Regular cardiac myocyte (primary cell): ENCODE measurements around the gene DNAJA3. TPM values are rescaled to one million over a fixed set of nuclear protein-coding genes. Genes with fewer than 3 reads are reported as not detected.

ENCODE experiments used
- total RNA-seq: library from RNA; depleted of rRNA; stranded (reverse); fragments of >200 nt; gene quantifications from 2 replicates; pipeline ENCODE4 v1.2.3, GENCODE V29; 2014

The DNAJA3 gene
- 43.4 and 78.6 TPM in 2 replicates for total RNA-seq

DNA sequence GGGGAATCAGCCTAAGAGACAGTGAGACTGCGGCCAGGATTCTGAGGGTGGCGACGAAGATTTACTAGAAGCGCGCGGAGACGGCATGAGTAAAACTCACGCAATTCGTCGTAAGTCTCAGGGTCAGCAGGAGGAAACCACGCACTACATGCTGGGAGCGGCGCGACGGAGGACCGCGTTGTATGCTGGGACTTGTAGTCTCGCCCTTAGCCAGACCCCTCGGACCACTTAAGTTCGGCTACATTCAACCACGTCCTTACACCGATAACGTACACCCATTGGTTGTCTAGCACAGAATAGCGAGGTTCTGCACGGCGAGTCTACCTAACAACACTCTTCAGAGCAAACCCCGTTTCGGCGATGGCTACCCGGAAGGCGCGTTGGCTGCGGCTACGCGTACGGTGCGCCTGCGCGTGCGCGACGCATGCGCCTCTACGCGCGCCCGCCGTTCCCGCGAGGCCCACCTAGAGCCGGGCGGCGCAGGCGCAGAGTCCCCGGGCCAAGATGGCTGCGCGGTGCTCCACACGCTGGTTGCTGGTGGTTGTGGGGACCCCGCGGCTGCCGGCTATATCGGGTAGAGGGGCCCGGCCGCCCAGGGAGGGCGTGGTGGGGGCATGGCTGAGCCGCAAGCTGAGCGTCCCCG lies at the start of gene DNAJA3:
TSS of gene DNAJA3 (plus strand) at position 491 of the 643 bp plus-strand sequence. CDS start at position 505, 14 bp downstream.

GRCh38 chr16:4416200-4417032 lies 9.3 kb upstream of the DNAJA3 start, which contains the start of gene CORO7:
CORO7 (minus strand) TSS chr16:4416596; CDS start chr16:4416518, 78 bp downstream.

DNA sequence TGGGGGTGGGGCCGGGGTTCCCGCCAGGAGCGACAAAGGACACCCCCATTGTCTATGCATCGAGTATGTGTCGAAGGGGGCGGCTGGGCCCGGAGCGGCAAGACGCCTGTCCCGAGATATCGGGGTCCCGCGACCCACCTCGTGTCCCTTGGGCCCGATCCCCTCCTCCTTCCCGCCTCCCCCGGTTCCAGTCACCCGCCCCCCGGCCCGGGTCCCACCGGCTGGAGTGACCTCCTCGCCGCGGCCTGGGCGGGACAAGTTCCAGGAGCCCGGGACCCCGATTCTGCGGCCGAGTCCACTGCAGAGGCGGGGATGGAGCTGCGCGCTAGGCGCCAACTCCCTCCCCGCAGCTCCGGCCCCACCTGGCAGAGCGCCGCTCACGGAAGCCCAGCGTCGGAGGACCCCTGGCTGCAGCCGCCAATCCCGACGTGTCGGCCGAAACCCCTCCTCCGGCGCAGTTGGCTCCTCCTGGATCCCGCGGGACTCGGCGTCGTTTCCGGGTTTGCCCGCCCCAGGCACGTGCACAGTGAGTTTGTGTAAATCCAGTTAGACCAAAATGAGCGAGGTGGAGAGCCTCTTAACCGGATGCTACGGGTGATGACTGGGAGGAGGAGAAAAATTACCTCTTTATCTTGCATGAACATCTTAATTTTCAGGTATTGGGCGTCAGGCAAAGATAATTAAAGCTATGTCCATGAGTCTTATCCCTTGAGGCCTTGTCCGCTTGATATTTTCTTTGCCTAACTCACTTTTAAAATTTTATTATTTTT lies 48.7 kb downstream of the DNAJA3 start, which contains the start of gene NMRAL1:
TSS of gene NMRAL1 (minus strand) at position 434 of the 770 bp plus-strand sequence. CDS start 493 bp downstream, outside the sequence.

GRCh38 chr16:4475880-4476788 lies 50.5 kb downstream of the DNAJA3 start, which contains the start of gene HMOX2:
HMOX2 (plus strand) TSS chr16:4476398; CDS start chr16:4505525, 29,127 bp downstream.

Other genes starting within 250 kb of the DNAJA3 start
- 0.38 and 0.56 TPM in 2 replicates for gene SRL, start 183.8 kb upstream of the DNAJA3 start, total RNA-seq
- gene TFAP4, start 152.8 kb upstream of the DNAJA3 start, total RNA-seq: 3.7 and 8.6 TPM in 2 replicates
- 1.7 and 3.9 TPM in 2 replicates for gene GLIS2, start 109.8 kb upstream of the DNAJA3 start, total RNA-seq
- gene PAM16, start 74.5 kb upstream of the DNAJA3 start, total RNA-seq: 24.0 and 36.4 TPM in 2 replicates
- gene VASN, start 54.0 kb upstream of the DNAJA3 start, total RNA-seq: 74.2 and 77.5 TPM in 2 replicates
- gene CORO7, start 9.3 kb upstream of the DNAJA3 start, total RNA-seq: 7.9 and 12.7 TPM in 2 replicates
- 74.1 and 76.7 TPM in 2 replicates for gene NMRAL1, start 48.8 kb downstream of the DNAJA3 start, total RNA-seq
- 37.8 and 87.6 TPM in 2 replicates for gene HMOX2, start 50.5 kb downstream of the DNAJA3 start, total RNA-seq
- gene CDIP1, start 112.9 kb downstream of the DNAJA3 start, total RNA-seq: 8.6 and 9.0 TPM in 2 replicates
- under 0.01 TPM in 2 replicates for gene C16orf96, start 130.5 kb downstream of the DNAJA3 start, total RNA-seq
- 3.5 and 5.9 TPM in 2 replicates for gene UBALD1, start 189.0 kb downstream of the DNAJA3 start, total RNA-seq
- gene MGRN1, start 199.0 kb downstream of the DNAJA3 start, total RNA-seq: 22.8 and 25.9 TPM in 2 replicates